ENCODE measurements around the gene BCAS3. TPM values are rescaled to one million over a fixed set of nuclear protein-coding genes. Genes with fewer than 3 reads are reported as not detected.

Gene BCAS3
- total RNA-seq, 1 experiment from 2014 or later: 26.3 TPM

DNA sequence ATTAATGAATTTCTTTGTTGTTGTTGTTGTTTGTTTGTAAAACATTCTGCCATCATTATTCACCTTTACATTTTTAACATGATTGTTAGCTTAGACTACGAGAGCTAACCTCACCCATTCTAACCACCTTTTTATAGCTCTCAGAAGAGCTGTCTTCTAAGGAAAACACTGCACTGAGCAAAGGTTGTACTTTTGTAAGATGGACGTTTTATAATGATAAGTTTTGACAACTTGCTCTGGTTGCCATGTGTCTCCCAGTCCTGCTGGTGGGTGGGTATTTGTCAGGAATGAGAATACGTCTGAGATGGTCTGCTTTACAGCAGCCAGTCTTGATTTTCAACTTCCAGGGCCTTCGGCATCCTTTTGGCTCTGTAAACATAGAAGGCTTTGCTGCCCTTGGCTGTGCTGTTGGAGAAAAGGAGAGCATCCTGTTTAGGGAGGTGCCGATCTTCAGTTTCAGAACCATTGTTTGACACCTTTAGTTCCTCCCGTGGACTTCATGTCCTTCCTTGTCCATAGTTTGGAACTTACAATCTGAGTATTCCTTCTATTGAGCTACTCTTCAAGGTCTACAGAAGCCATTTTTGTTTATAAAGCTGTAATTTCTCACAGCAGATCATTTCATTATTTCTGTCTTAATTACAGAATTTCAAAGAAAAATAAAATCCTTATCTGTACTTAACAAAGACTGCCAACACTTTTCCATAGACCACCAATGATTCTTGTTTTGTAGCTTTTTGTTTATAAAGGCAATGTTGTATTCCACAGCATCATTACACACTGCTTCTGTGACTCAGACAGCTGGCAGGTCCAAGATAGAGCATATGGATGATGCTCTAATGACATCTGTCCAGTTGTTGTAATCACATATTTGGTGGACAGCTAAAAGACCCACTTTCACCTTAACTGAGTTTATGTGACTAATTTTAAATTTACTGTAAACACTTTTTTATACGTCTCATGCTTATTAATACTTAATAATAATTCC, 451.9 kb downstream of the BCAS3 start:
- CTCF ChIA-PET: no interaction called here
- no peak for ATAC-seq
- POLR2A ChIA-PET: no interaction called here

More for the DNA sequence above, 451.9 kb downstream of the BCAS3 start:
- H2AFZ ChIP-seq (ENCODE audit: low read depth, low read length, poor library complexity, severe bottlenecking): no peak overlapping the region
- intact Hi-C loops (cut with micrococcal nuclease): no loop called here
- no TSS peak for BruUV-seq (replicated peaks)
- H4K20me1 ChIP-seq (ENCODE audit: insufficient read depth): no peaks in the 10 kb centered on the region
- no peaks in the 10 kb centered on the region for H3K27me3 ChIP-seq (ENCODE audit: insufficient read depth, low read length)
- H3K27ac ChIP-seq (ENCODE audit: low read depth, low read length): no peak overlapping the region
- H3K9me2 ChIP-seq (ENCODE audit: insufficient read depth): no peaks in the 10 kb centered on the region
- H3K4me2 ChIP-seq (ENCODE audit: low read length): no peak overlapping the region
- no peaks in the 10 kb centered on the region for H3K9me3 ChIP-seq (ENCODE audit: control insufficient read depth in 1 of 2, insufficient read depth in 1 of 2, low read depth in 1 of 2, low read length in 2 of 2)
- DNase-seq (ENCODE audit: low read depth, low spot score): no peak
- H3K79me2 ChIP-seq (ENCODE audit: insufficient read depth, low read length): no peaks in the 10 kb centered on the region
- H3K9ac ChIP-seq (ENCODE audit: low read length): no peak overlapping the region
- H3K36me3 ChIP-seq (ENCODE audit: control insufficient read depth in 1 of 2, insufficient read depth in 2 of 2, low read length in 2 of 2): no peaks in the 10 kb centered on the region
- no peak overlapping the region for H3K4me3 ChIP-seq (replicated peaks in 1 of 2; ENCODE audit: low read depth in 1 of 2, low read length in 2 of 2)
- H3K4me1 ChIP-seq (ENCODE audit: control insufficient read depth in 1 of 2, insufficient read depth in 2 of 2, low read length in 2 of 2): no peaks in the 10 kb centered on the region; a peak in 1 of 4 replicates
- no peak for TF ChIP-seq ZNF274 (IDR thresholded peaks at IDR 0.05; ENCODE audit: low read depth, low read length)
- TF ChIP-seq RAD21 (IDR thresholded peaks at IDR 0.05; ENCODE audit: low read depth): no peak
- TF ChIP-seq EZH2phosphoT487 (IDR thresholded peaks at IDR 0.05; ENCODE audit: borderline replicate concordance): no peak
- TF ChIP-seq, protein P1, sequence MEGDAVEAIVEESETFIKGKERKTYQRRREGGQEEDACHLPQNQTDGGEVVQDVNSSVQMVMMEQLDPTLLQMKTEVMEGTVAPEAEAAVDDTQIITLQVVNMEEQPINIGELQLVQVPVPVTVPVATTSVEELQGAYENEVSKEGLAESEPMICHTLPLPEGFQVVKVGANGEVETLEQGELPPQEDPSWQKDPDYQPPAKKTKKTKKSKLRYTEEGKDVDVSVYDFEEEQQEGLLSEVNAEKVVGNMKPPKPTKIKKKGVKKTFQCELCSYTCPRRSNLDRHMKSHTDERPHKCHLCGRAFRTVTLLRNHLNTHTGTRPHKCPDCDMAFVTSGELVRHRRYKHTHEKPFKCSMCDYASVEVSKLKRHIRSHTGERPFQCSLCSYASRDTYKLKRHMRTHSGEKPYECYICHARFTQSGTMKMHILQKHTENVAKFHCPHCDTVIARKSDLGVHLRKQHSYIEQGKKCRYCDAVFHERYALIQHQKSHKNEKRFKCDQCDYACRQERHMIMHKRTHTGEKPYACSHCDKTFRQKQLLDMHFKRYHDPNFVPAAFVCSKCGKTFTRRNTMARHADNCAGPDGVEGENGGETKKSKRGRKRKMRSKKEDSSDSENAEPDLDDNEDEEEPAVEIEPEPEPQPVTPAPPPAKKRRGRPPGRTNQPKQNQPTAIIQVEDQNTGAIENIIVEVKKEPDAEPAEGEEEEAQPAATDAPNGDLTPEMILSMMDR (IDR thresholded peaks at IDR 0.05 in 2 of 3, conservative IDR thresholded peaks at IDR 0.05 in 1 of 3; ENCODE audit: borderline replicate concordance in 1 of 3, insufficient read depth in 1 of 3, low read depth in 2 of 3, low read length in 2 of 3): no peak
- TF ChIP-seq ZFX (IDR thresholded peaks at IDR 0.05): no peak
- TF ChIP-seq FOSL1 (IDR thresholded peaks at IDR 0.05; ENCODE audit: low read depth): no peak
- TF ChIP-seq, protein P2, sequence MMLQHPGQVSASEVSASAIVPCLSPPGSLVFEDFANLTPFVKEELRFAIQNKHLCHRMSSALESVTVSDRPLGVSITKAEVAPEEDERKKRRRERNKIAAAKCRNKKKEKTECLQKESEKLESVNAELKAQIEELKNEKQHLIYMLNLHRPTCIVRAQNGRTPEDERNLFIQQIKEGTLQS (IDR thresholded peaks at IDR 0.05): no peak
- no peak for TF ChIP-seq JUND (IDR thresholded peaks at IDR 0.05)
- no peak for TF ChIP-seq EGR1 (IDR thresholded peaks at IDR 0.05; ENCODE audit: low read depth)
- no peak for TF ChIP-seq SRF (IDR thresholded peaks at IDR 0.05; ENCODE audit: low read depth)
- TF ChIP-seq SP1 (IDR thresholded peaks at IDR 0.05; ENCODE audit: low read depth): no peak
- TF ChIP-seq SIN3A (IDR thresholded peaks at IDR 0.05; ENCODE audit: low read depth): no peak
- TF ChIP-seq, protein P3, sequence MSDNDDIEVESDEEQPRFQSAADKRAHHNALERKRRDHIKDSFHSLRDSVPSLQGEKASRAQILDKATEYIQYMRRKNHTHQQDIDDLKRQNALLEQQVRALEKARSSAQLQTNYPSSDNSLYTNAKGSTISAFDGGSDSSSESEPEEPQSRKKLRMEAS (IDR thresholded peaks at IDR 0.05): no peak
- no peak for TF ChIP-seq EZH2 (IDR thresholded peaks at IDR 0.05)
- no peak for TF ChIP-seq CEBPB (IDR thresholded peaks at IDR 0.05; ENCODE audit: low read depth)
- TF ChIP-seq POLR2A (IDR thresholded peaks at IDR 0.05; ENCODE audit: borderline replicate concordance, extremely low read depth, insufficient read depth, insufficient read length): no peak
- RAD21 ChIA-PET (ENCODE audit: low non-redundant PET in 1 of 2, low total read pairs in 2 of 2, uncharacterized antibody in 2 of 2, unreplicated experiment in 2 of 2): no interaction called here

Data from HCT116 (cell line).